Natural killer cell (primary cell): Measurements from ENCODE around the gene TNFAIP2. TPM values are rescaled to one million over a fixed set of nuclear protein-coding genes. Genes with fewer than 3 reads are reported as not detected.

Experiments used
- ATAC-seq, 3 donors: fragments of 150-1000 bp in 2 of 3; fragments of 200-7000 bp in 1 of 3; cut with Tn5 transposase; 1 replicate in 1 of 3; 2 replicates in 2 of 3; pipeline ENCODE4 v1.10.0; 2021; ENCODE audit warnings: mild to moderate bottlenecking in 2 of 3, moderate library complexity in 2 of 3
- DNase-seq, 2 donors: peaks; one replicate each; pipeline versions ENCODE4 v3.0.0 to v3.0.0-alpha.2; 2013 to 2021; ENCODE audit warnings: mixed read lengths in 1 of 2
- H3K27ac ChIP-seq: one replicate; pipeline ENCODE4 v1.5.1; 2013; ENCODE audit warnings: mild to moderate bottlenecking, low read length
- H3K27me3 ChIP-seq: one replicate; pipeline ENCODE4 v1.6.1; 2013; ENCODE audit warnings: low read length; ENCODE audit not compliant: control insufficient read depth, insufficient read depth
- H3K36me3 ChIP-seq: one replicate; pipeline ENCODE4 v1.6.1; 2013; ENCODE audit warnings: low read length; ENCODE audit not compliant: control insufficient read depth, insufficient read depth
- H3K4me1 ChIP-seq: one replicate; pipeline ENCODE4 v1.6.1; 2013; ENCODE audit warnings: low read length; ENCODE audit not compliant: control insufficient read depth, insufficient read depth
- H3K4me3 ChIP-seq: one replicate; pipeline ENCODE4 v1.5.1; 2013; ENCODE audit warnings: low read length
- H3K9me3 ChIP-seq: one replicate; pipeline ENCODE4 v1.6.1; 2013; ENCODE audit warnings: low read length; ENCODE audit not compliant: control insufficient read depth, insufficient read depth
- H3K27ac Mint-ChIP-seq, 2 donors: one replicate each; pipeline ENCODE4 v1.8.0; 2022; ENCODE audit warnings: mild to moderate bottlenecking in 2 of 2, mixed read lengths in 2 of 2, moderate library complexity in 1 of 2
- H3K27me3 Mint-ChIP-seq, 2 donors: one replicate each; pipeline ENCODE4 v1.8.0; 2022; ENCODE audit warnings: low read depth in 2 of 2, mixed read lengths in 2 of 2
- H3K36me3 Mint-ChIP-seq: one replicate; pipeline ENCODE4 v1.8.0; 2022; ENCODE audit warnings: mixed read lengths
- H3K4me1 Mint-ChIP-seq, 2 donors: one replicate each; pipeline ENCODE4 v1.8.0; 2022; ENCODE audit warnings: mixed read lengths in 2 of 2
- H3K4me3 Mint-ChIP-seq: one replicate; pipeline ENCODE4 v1.8.0; 2022; ENCODE audit warnings: mild to moderate bottlenecking, moderate library complexity, mixed read lengths
- H3K9me3 Mint-ChIP-seq, 2 donors: one replicate each; pipeline ENCODE4 v1.8.0; 2022; ENCODE audit warnings: mixed read lengths in 2 of 2
- CTCF ChIP-seq: fragments of 200-600 bp; IDR thresholded peaks from one replicate; pipeline ENCODE4 v1.8.0; 2022; ENCODE audit warnings: antibody characterized with exemption
- WGBS: methylation state at CpG from one replicate; pipeline ENCODE4 v1.1.7; 2013; ENCODE audit warnings: missing lambda C conversion rate; ENCODE audit not compliant: insufficient coverage; 5-methylcytosine and 5-hydroxymethylcytosine counted together
- intact Hi-C: fragments of 100-400 bp; cut with micrococcal nuclease; formaldehyde crosslinking; loops from one replicate; pipeline ENCODE4 v1.14.2; 2022
- total RNA-seq, 4 donors: library from RNA; stranded (reverse); fragments of 120-200 nt in 1 of 4; gene quantifications; one replicate each; pipeline versions ENCODE4 v1.2.3 to v1.2.4, GENCODE V29; 2013 to 2022

TNFAIP2 gene
- total RNA-seq, 3 donors from 2014 or later (not counting 1 experiment from before 2014, with no cell fraction given): 14.2 to 89.8 (median 50.1) TPM

DNA sequence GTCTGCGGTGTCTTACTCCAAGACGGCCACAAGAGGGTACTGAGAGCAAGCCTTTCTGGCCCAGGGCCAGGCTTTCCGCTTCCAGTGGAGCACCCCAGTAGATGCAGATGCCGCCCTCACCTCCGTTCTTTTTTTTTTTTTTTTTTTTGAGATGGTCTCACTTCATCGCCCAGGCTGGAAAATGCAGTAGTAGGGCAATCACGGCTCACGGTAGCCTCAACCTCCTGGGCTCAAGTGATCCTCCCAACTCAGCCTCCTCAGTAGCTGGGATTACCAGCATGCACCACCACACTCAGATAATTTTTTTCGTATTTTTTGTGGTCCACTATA is 44.9 kb upstream of the TNFAIP2 start:
- Histone ChIP-seq H3K4me1 (peaks cover 14% of the 10 kb centered on the region), H3K4me3 (no peak overlapping the region), H3K27ac (no peak overlapping the region), H3K9me3 (no peaks in the 10 kb centered on the region), H3K27me3 (peaks cover 10% of the 10 kb centered on the region), H3K36me3 (no peaks in the 10 kb centered on the region)
- Mint-ChIP-seq H3K9me3 (no peaks in the 10 kb centered on the region), H3K27ac (no peak overlapping the region), H3K4me3 (no peak overlapping the region), H3K36me3 (no peaks in the 10 kb centered on the region), H3K27me3 (peaks cover 0 to 4% of the 10 kb centered on the region in 2 donors), H3K4me1 (no peaks in the 10 kb centered on the region)
- peak; percentile 64 for TF ChIP-seq CTCF
- WGBS: 9% methylated on average over 9 of the region's 9 CpGs
- peak; percentile 75 to 82 (median 76) for ATAC-seq
- intact Hi-C loops: loop anchor here (5.0 to 10.0 kb wide), 2 partner anchors 109 to 216 kb away; no protein-coding TSS in a partner anchor
- DNase-seq: peak; percentile 47 to 90

- H3K4me3 ChIP-seq: no peak overlapping the region
- 80% methylated on average over 11 of the region's 11 CpGs for WGBS
- H3K9me3 ChIP-seq: no peaks in the 10 kb centered on the region
- H3K36me3 Mint-ChIP-seq: no peaks in the 10 kb centered on the region
- no peak overlapping the region for H3K4me3 Mint-ChIP-seq
- ATAC-seq (no peak), DNase-seq (no peak)
- no peak for TF ChIP-seq CTCF
- no peak overlapping the region for H3K27ac Mint-ChIP-seq
- no peaks in the 10 kb centered on the region for H3K9me3 Mint-ChIP-seq
- peaks cover 14% of the 10 kb centered on the region for H3K4me1 ChIP-seq
- H3K27me3 Mint-ChIP-seq: peaks cover 0 to 4% of the 10 kb centered on the region in 2 donors
- no peak overlapping the region for H3K27ac ChIP-seq
- H3K4me1 Mint-ChIP-seq: no peaks in the 10 kb centered on the region
- H3K36me3 ChIP-seq: no peaks in the 10 kb centered on the region
- intact Hi-C loops: loop anchor here (5.0 to 10.0 kb wide), 2 partner anchors 108 to 216 kb away; no protein-coding TSS in a partner anchor
- peaks cover 10% of the 10 kb centered on the region for H3K27me3 ChIP-seq
Measured at GRCh38 chr14:103078860-103079587, 44.2 kb upstream of the TNFAIP2 start.

GRCh38 chr14:103081951-103082350 is 41.3 kb upstream of the TNFAIP2 start:
- DNase-seq (no peak), ATAC-seq (no peak)
- WGBS: 93% methylated on average over 2 of the region's 2 CpGs
- H3K9me3 ChIP-seq: no peaks in the 10 kb centered on the region
- no peak overlapping the region for H3K27ac ChIP-seq
- intact Hi-C loops: no loop called here
- H3K36me3 Mint-ChIP-seq: no peaks in the 10 kb centered on the region
- H3K4me3 Mint-ChIP-seq: no peak overlapping the region
- H3K27ac Mint-ChIP-seq: no peak overlapping the region
- no peaks in the 10 kb centered on the region for H3K4me1 Mint-ChIP-seq
- no peaks in the 10 kb centered on the region for H3K36me3 ChIP-seq
- H3K4me1 ChIP-seq: no peaks in the 10 kb centered on the region
- no peak for TF ChIP-seq CTCF
- H3K9me3 Mint-ChIP-seq: no peaks in the 10 kb centered on the region
- peaks cover 2% of the 10 kb centered on the region for H3K27me3 ChIP-seq
- peaks cover 0 to 6% of the 10 kb centered on the region in 2 donors for H3K27me3 Mint-ChIP-seq
- no peak overlapping the region for H3K4me3 ChIP-seq
